Activated CD8-positive, alpha-beta memory T cell treated with anti-CD3 and anti-CD28 coated beads, Interleukin-2, amount 10 ng/mL, durations not matched to agents 7 days and 5 days (primary cell): Measurements from ENCODE around the gene MAGEB18. TPM values are rescaled to one million over a fixed set of nuclear protein-coding genes. Genes with fewer than 3 reads are reported as not detected.

ENCODE experiments used
- ATAC-seq: fragments of 150-1000 bp; cut with Tn5 transposase; one replicate; pipeline ENCODE4 v1.10.0; 2021; ENCODE audit warnings: moderate library complexity
- CTCF ChIA-PET: fragments of 350-600 bp; sonication (Branson Sonifier 250); formaldehyde crosslinking; loops from one replicate; lab custom pipeline; 2021; ENCODE audit warnings: antibody characterized with exemption; lab: Charles Lee
- DNase-seq: peaks from one replicate; pipeline ENCODE4 v3.0.0-alpha.2; 2020
- H3K27ac Mint-ChIP-seq: one replicate; pipeline ENCODE4 v1.8.0; 2021; ENCODE audit warnings: mild to moderate bottlenecking, mixed read lengths
- H3K27me3 Mint-ChIP-seq: one replicate; pipeline ENCODE4 v1.8.0; 2021; ENCODE audit warnings: mixed read lengths
- H3K36me3 Mint-ChIP-seq: one replicate; pipeline ENCODE4 v1.8.0; 2021; ENCODE audit warnings: mild to moderate bottlenecking, mixed read lengths
- H3K4me1 Mint-ChIP-seq: one replicate; pipeline ENCODE4 v1.8.0; 2021; ENCODE audit warnings: mixed read lengths
- H3K4me3 Mint-ChIP-seq: one replicate; pipeline ENCODE4 v1.8.0; 2021; ENCODE audit warnings: mild to moderate bottlenecking, moderate library complexity, mixed read lengths
- H3K9me3 Mint-ChIP-seq: one replicate; pipeline ENCODE4 v1.8.0; 2022; ENCODE audit warnings: low read depth, mixed read lengths
- total RNA-seq, 2 experiments: library from RNA; stranded (reverse); gene quantifications; one replicate each; pipeline ENCODE4 v1.2.3, GENCODE V29; 2021

The MAGEB18 gene
- total RNA-seq = not detected

GRCh38 chrX:26138274-26138673 lies at the start of gene MAGEB18:
TSS of gene MAGEB18 (plus strand) at chrX:26138343. CDS start at chrX:26138986, 643 bp downstream.
- no peak for DNase-seq
- Mint-ChIP-seq H3K4me1 (no peaks in the 10 kb centered on the region), H3K9me3 (peaks cover 2% of the 10 kb centered on the region), H3K27ac (no peak within 1 kb of the TSS), H3K36me3 (no peaks in the 10 kb centered on the region), H3K4me3 (no peak within 1 kb of the TSS), H3K27me3 (no peaks in the 10 kb centered on the region)
- no peak for ATAC-seq
- CTCF ChIA-PET = no interaction called here

DNA sequence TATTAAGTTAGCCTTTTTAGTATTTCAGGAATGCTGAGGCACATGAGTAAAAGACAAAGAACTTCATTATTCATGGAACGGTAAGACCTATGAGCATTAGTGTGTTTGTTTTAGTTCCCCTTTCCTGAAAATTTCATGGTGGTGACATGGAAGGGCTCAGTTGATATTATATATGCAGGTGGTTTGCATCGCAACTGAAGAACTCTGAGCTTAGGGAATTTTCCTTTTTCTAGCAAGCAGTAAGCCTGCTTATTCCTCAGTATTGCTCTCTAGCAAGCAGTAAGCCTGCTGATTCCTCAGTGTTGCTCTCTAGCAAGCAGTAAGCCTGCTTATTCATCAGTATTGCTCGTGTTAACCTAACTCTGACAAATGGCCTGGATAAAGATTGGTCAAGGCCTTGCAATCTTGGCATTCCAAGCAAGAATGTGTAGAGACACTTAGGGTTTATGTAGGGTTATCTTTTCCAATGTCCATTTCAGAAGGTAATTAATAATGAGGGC lies 37.7 kb upstream of the MAGEB18 start:
- no peaks in the 10 kb centered on the region for H3K36me3 Mint-ChIP-seq
- no peak overlapping the region for H3K27ac Mint-ChIP-seq
- H3K4me3 Mint-ChIP-seq = no peak overlapping the region
- ATAC-seq (no peak), DNase-seq (no peak)
- CTCF ChIA-PET = no interaction called here
- no peaks in the 10 kb centered on the region for H3K27me3 Mint-ChIP-seq
- no peaks in the 10 kb centered on the region for H3K9me3 Mint-ChIP-seq
- no peaks in the 10 kb centered on the region for H3K4me1 Mint-ChIP-seq

DNA sequence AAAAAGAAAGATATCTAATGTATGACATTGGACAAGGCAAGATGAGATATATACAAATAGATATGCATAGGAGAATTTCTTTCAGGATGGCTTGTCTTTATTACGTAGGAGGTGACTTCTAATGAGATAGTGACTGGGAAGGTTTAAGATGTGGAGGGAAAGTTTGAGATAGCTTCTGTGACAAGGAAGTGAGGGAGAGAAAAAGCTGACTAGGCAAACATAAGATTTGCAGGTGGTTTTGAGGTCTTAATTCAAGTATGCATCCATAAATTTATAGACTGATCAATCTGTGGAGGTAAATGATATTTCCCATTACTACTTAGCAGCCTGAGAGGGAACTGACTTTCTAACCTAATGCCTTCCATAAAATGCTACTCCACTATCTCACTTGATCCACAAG lies 29.0 kb upstream of the MAGEB18 start:
- CTCF ChIA-PET = no interaction called here
- no peak for DNase-seq
- no peak for ATAC-seq
- Mint-ChIP-seq H3K4me3 (no peak overlapping the region), H3K36me3 (no peaks in the 10 kb centered on the region), H3K27me3 (no peaks in the 10 kb centered on the region), H3K9me3 (no peaks in the 10 kb centered on the region), H3K27ac (no peak overlapping the region), H3K4me1 (no peaks in the 10 kb centered on the region)

- no peak for ATAC-seq
- H3K36me3 Mint-ChIP-seq = no peaks in the 10 kb centered on the region
- H3K4me1 Mint-ChIP-seq = no peaks in the 10 kb centered on the region
- CTCF ChIA-PET = no interaction called here
- no peak for DNase-seq
- H3K9me3 Mint-ChIP-seq = no peaks in the 10 kb centered on the region
- H3K27me3 Mint-ChIP-seq = no peaks in the 10 kb centered on the region
- H3K27ac Mint-ChIP-seq = no peak overlapping the region
- H3K4me3 Mint-ChIP-seq = no peak overlapping the region
Observed at GRCh38 chrX:26146024-26146423, 7.9 kb downstream of the MAGEB18 start.

DNA sequence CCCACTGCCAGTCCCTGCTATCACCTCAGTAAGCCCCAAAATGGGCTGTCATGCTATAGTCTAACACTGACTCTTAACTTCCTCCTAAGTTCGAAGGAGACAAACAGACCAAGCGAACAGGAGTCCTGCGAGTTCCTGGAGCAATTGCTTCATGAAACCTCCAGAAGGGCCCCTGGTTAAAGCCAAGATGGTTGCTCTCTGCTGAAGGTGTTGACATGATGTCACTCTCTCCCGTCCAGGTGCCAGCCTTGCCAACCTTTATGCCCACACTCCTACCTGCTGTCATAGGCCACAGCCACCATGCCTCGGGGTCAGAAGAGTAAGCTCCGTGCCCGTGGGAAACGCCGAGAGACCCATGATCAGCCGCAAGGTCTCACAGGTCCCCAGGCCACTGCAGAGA lies 22.2 kb downstream of the MAGEB18 start, which contains the start of gene MAGEB6B:
Gene MAGEB6B, plus strand, starts transcription at position 301 of the 400 bp plus-strand sequence. Its CDS starts 0 bp downstream, at position 301.
- no peak for ATAC-seq
- no peaks in the 10 kb centered on the region for H3K9me3 Mint-ChIP-seq
- no peak for DNase-seq
- CTCF ChIA-PET = no interaction called here
- H3K4me1 Mint-ChIP-seq = no peaks in the 10 kb centered on the region
- H3K36me3 Mint-ChIP-seq = no peaks in the 10 kb centered on the region
- no peak within 1 kb of the TSS for H3K4me3 Mint-ChIP-seq
- no peak within 1 kb of the TSS for H3K27ac Mint-ChIP-seq
- no peaks in the 10 kb centered on the region for H3K27me3 Mint-ChIP-seq

Other genes with a start within 250 kb of the MAGEB18 start
- gene MAGEB6B, start 22.3 kb downstream of the MAGEB18 start, total RNA-seq = not detected
- gene MAGEB6, start 54.1 kb downstream of the MAGEB18 start, total RNA-seq = not detected
- gene MAGEB5, start 77.8 kb downstream of the MAGEB18 start, total RNA-seq = not detected